Right atrium auricular region (tissue), 2 donors: Measurements from ENCODE around the gene ACP5. TPM values are rescaled to one million over a fixed set of nuclear protein-coding genes. Genes with fewer than 3 reads are reported as not detected.
A peak's percentile ranks its signal among the peaks of the same experiment; 100 is the strongest.
"Not testable (repeated sequence)": the region's sequence is repeated elsewhere in the genome, so short reads cannot be mapped to it uniquely, and the experiment has no call there.

Source experiments
- DNase-seq: peaks from one replicate; pipeline ENCODE4 v3.0.0-alpha.2; 2019; ENCODE audit warnings: low spot score
- H3K27ac ChIP-seq, 2 donors: fragments of 200-600 bp; sonication (generic); 1 replicate in 1 of 2; 2 replicates in 1 of 2; pipeline ENCODE4 v1.5.1; 2016 to 2019
- H3K27me3 ChIP-seq, 2 donors: fragments of 200-600 bp; sonication (generic); one replicate each; pipeline versions ENCODE4 v1.5.1 to v1.6.0; 2017 to 2019
- H3K36me3 ChIP-seq: fragments of 200-600 bp; sonication (generic); one replicate; pipeline ENCODE4 v1.5.1; 2016
- H3K4me1 ChIP-seq, 2 donors: fragments of 200-600 bp; sonication (generic); one replicate each; pipeline versions ENCODE4 v1.5.1 to v1.6.0; 2017 to 2019
- H3K4me3 ChIP-seq, 2 donors: fragments of 200-600 bp; sonication (generic); 1 replicate in 1 of 2; 2 replicates in 1 of 2; pipeline ENCODE4 v1.5.1; 2017 to 2019; ENCODE audit warnings: mild to moderate bottlenecking in 1 of 2, moderate library complexity in 1 of 2
- H3K9me3 ChIP-seq, 2 donors: fragments of 200-600 bp; sonication (generic); one replicate each; pipeline ENCODE4 v1.5.1; 2019
- CTCF ChIP-seq, 2 donors: fragments of 200-600 bp; sonication (generic); IDR thresholded peaks; one replicate each; pipeline ENCODE4 v1.5.1; 2019; ENCODE audit warnings: antibody characterized with exemption in 2 of 2
- total RNA-seq, 2 donors: library from RNA; depleted of rRNA; stranded (reverse); fragments of >200 nt; gene quantifications; one replicate each; pipeline ENCODE4 v1.1.0, GENCODE V29; 2016

ACP5 gene
- total RNA-seq, 2 donors from 2014 or later = 3.2 to 3.6 TPM

GRCh38 chr19:11612816-11613511, 35.5 kb upstream of the ACP5 start:
- no peak overlapping the region for H3K4me3 ChIP-seq
- H3K27me3 ChIP-seq = no peaks in the 10 kb centered on the region
- TF ChIP-seq CTCF (IDR thresholded peaks at IDR 0.05) = no peak
- no peaks in the 10 kb centered on the region for H3K4me1 ChIP-seq
- DNase-seq = no peak
- H3K27ac ChIP-seq = no peak overlapping the region
- peaks cover 10 to 14% of the 10 kb centered on the region in 2 donors for H3K9me3 ChIP-seq
- H3K36me3 ChIP-seq = peaks cover 41% of the 10 kb centered on the region

GRCh38 chr19:11611730-11612129, 34.3 kb upstream of the ACP5 start:
- H3K4me1 ChIP-seq = no peaks in the 10 kb centered on the region
- no peaks in the 10 kb centered on the region for H3K27me3 ChIP-seq
- H3K36me3 ChIP-seq = peaks cover 28% of the 10 kb centered on the region
- no peak overlapping the region for H3K27ac ChIP-seq
- no peak for TF ChIP-seq CTCF (IDR thresholded peaks at IDR 0.05)
- no peak overlapping the region for H3K4me3 ChIP-seq
- DNase-seq = no peak
- peaks cover 0 to 2% of the 10 kb centered on the region in 2 donors for H3K9me3 ChIP-seq

- no peak for TF ChIP-seq CTCF (IDR thresholded peaks at IDR 0.05)
- no peaks in the 10 kb centered on the region for H3K36me3 ChIP-seq
- no peaks in the 10 kb centered on the region for H3K27me3 ChIP-seq
- no peak overlapping the region for H3K4me3 ChIP-seq
- no peak overlapping the region for H3K27ac ChIP-seq
- H3K4me1 ChIP-seq = no peaks in the 10 kb centered on the region
- DNase-seq = no peak
- no peaks in the 10 kb centered on the region for H3K9me3 ChIP-seq
Measured at GRCh38 chr19:11606484-11606883, 29.0 kb upstream of the ACP5 start.

GRCh38 chr19:11599704-11600103, 22.3 kb upstream of the ACP5 start:
- DNase-seq, H3K36me3 ChIP-seq, H3K9me3 ChIP-seq, H3K4me3 ChIP-seq, H3K27ac ChIP-seq, H3K27me3 ChIP-seq: not testable (repeated sequence)
- H3K4me1 ChIP-seq = peaks cover 0 to 18% of the 10 kb centered on the region in 2 donors

GRCh38 chr19:11598746-11599145, 21.3 kb upstream of the ACP5 start:
- H3K36me3 ChIP-seq = no peaks in the 10 kb centered on the region
- no peak overlapping the region for H3K4me3 ChIP-seq
- no peak for TF ChIP-seq CTCF (IDR thresholded peaks at IDR 0.05)
- DNase-seq = no peak
- no peaks in the 10 kb centered on the region for H3K27me3 ChIP-seq
- no peaks in the 10 kb centered on the region for H3K9me3 ChIP-seq
- peaks cover 0 to 18% of the 10 kb centered on the region in 2 donors for H3K4me1 ChIP-seq
- no peak overlapping the region for H3K27ac ChIP-seq

GRCh38 chr19:11598103-11598483, 20.6 kb upstream of the ACP5 start:
- H3K27ac ChIP-seq = peak overlapping the region; percentile 92 to 95
- peak overlapping the region; percentile 90 to 100 for H3K4me3 ChIP-seq
- H3K36me3 ChIP-seq = no peaks in the 10 kb centered on the region
- no peaks in the 10 kb centered on the region for H3K27me3 ChIP-seq
- no peak for DNase-seq
- TF ChIP-seq CTCF (IDR thresholded peaks at IDR 0.05) = no peak
- no peaks in the 10 kb centered on the region for H3K9me3 ChIP-seq
- H3K4me1 ChIP-seq = peaks cover 0 to 18% of the 10 kb centered on the region in 2 donors
